H1 (cell line): ENCODE results near the gene GRIK4. TPM values are rescaled to one million over a fixed set of nuclear protein-coding genes. Genes with fewer than 3 reads are reported as not detected.

Experiments used
- CTCF ChIA-PET: fragments of 300-600 bp; sonication (Branson Sonifier 250); formaldehyde crosslinking; loops from one replicate; lab custom pipeline; 2021; ENCODE audit not compliant: partially characterized antibody; lab: Charles Lee
- POLR2A ChIA-PET: fragments of 300-600 bp; sonication (Branson Sonifier 250); formaldehyde crosslinking; loops from one replicate; lab custom pipeline; 2021; ENCODE audit warnings: inconsistent platforms; ENCODE audit not compliant: partially characterized antibody; lab: Charles Lee
- DNase-seq, 2 experiments: peaks; one replicate each; pipeline versions ENCODE4 v3.0.0 to v3.0.0-alpha.2; 2010 to 2022; ENCODE audit warnings: low spot score in 2 of 2, low read depth in 1 of 2, mixed read lengths in 1 of 2
- FAIRE-seq: peaks from 2 replicates; lab custom pipeline; 2011; peaks lifted over from hg19 to GRCh38; lab: Jason Lieb, UNC
- H2AFZ ChIP-seq: 2 replicates; pipeline ENCODE4 v1.8.1; 2012; ENCODE audit warnings: low read length, inconsistent platforms
- H2AK5ac ChIP-seq: 2 replicates; pipeline ENCODE4 v1.6.1; 2013; ENCODE audit warnings: low read depth, low read length
- H2BK120ac ChIP-seq: replicated peaks from 2 replicates; pipeline ENCODE3; 2013; ENCODE audit warnings: low read depth, low read length, inconsistent platforms
- H2BK12ac ChIP-seq: 2 replicates; pipeline ENCODE4 v1.6.1; 2013; ENCODE audit warnings: low read depth, low read length
- H2BK15ac ChIP-seq: 2 replicates; pipeline ENCODE4 v1.6.1; 2013; ENCODE audit warnings: low read length
- H2BK20ac ChIP-seq: 2 replicates; pipeline ENCODE4 v1.6.1; 2013; ENCODE audit warnings: low read length
- H2BK5ac ChIP-seq: 2 replicates; pipeline ENCODE4 v1.6.1; 2013; ENCODE audit warnings: low read depth, low read length
- H3K14ac ChIP-seq: 2 replicates; pipeline ENCODE4 v1.6.1; 2013; ENCODE audit warnings: inconsistent platforms; ENCODE audit not compliant: insufficient read length
- H3K18ac ChIP-seq: 2 replicates; pipeline ENCODE4 v1.6.1; 2013; ENCODE audit warnings: low read length; ENCODE audit errors: extremely low read depth
- H3K23ac ChIP-seq: 2 replicates; pipeline ENCODE4 v1.6.1; 2013; ENCODE audit warnings: inconsistent platforms; ENCODE audit not compliant: insufficient read length
- H3K23me2 ChIP-seq: 2 replicates; pipeline ENCODE4 v1.6.1; 2013; ENCODE audit warnings: low read depth, low read length
- H3K27ac ChIP-seq: 2 replicates; pipeline ENCODE4 v1.6.1; 2011; ENCODE audit warnings: low read depth, low read length, inconsistent platforms
- H3K27me3 ChIP-seq, 4 experiments: replicated peaks in 1 of 4; 1 replicate in 1 of 4; 2 replicates in 3 of 4; pipeline versions ENCODE4 v1.6.1 to v1.8.1; 2011 to 2013; ENCODE audit warnings: low read length in 3 of 4, mild to moderate bottlenecking in 3 of 4, inconsistent platforms in 2 of 4, mixed read lengths in 2 of 4, moderate library complexity in 1 of 4; ENCODE audit not compliant: control insufficient read depth in 3 of 4, insufficient read depth in 3 of 4; ENCODE audit errors: extremely low read depth in 1 of 4
- H3K36me3 ChIP-seq, 4 experiments: 2 replicates each; pipeline versions ENCODE4 v1.6.1 to v1.8.1; 2011 to 2013; ENCODE audit warnings: mild to moderate bottlenecking in 4 of 4, low read length in 3 of 4, moderate library complexity in 2 of 4, control low read depth in 1 of 4, inconsistent platforms in 1 of 4; ENCODE audit not compliant: insufficient read depth in 4 of 4, control insufficient read depth in 2 of 4
- H3K4ac ChIP-seq: replicated peaks from 2 replicates; pipeline ENCODE3; 2013; ENCODE audit warnings: low read length, low read depth, mixed read lengths, inconsistent platforms; ENCODE audit not compliant: insufficient read length
- H3K4me1 ChIP-seq, 4 experiments: replicated peaks in 1 of 4; 1 replicate in 1 of 4; 2 replicates in 3 of 4; pipeline versions ENCODE4 v1.6.1 to v1.8.1; 2011 to 2013; ENCODE audit warnings: low read length in 3 of 4, inconsistent platforms in 2 of 4, mixed read lengths in 1 of 4; ENCODE audit not compliant: insufficient read depth in 4 of 4, control insufficient read depth in 3 of 4
- H3K4me2 ChIP-seq, 2 experiments: 2 replicates each; pipeline versions ENCODE4 v1.6.1 to v1.8.1; 2011 to 2013; ENCODE audit warnings: low read depth in 2 of 2, low read length in 2 of 2, control low read depth in 1 of 2, inconsistent platforms in 1 of 2, mild to moderate bottlenecking in 1 of 2; ENCODE audit not compliant: insufficient read depth in 1 of 2
- H3K4me3 ChIP-seq, 4 experiments: fragments of 200-600, 300-600 bp in 1 of 4; sonication (generic), shearing (Covaris generic), sonication (Bioruptor Twin) in 1 of 4; 2 replicates each; pipeline versions ENCODE4 v1.5.1 to v1.8.1; 2011 to 2016; ENCODE audit warnings: low read length in 4 of 4, low read depth in 3 of 4, control low read depth in 2 of 4, inconsistent platforms in 2 of 4, mild to moderate bottlenecking in 2 of 4, mixed read lengths in 1 of 4, moderate library complexity in 1 of 4; ENCODE audit not compliant: insufficient read depth in 2 of 4; ENCODE audit errors: extremely low read depth in 1 of 4
- H3K56ac ChIP-seq: replicated peaks from 2 replicates; pipeline ENCODE3; 2013; ENCODE audit warnings: low read depth, mild to moderate bottlenecking, mixed read lengths, low read length, inconsistent platforms; ENCODE audit not compliant: insufficient read length
- H3K79me1 ChIP-seq: 2 replicates; pipeline ENCODE4 v1.6.1; 2013; ENCODE audit warnings: low read depth, low read length, control low read depth
- H3K79me2 ChIP-seq, 2 experiments: 2 replicates each; pipeline versions ENCODE4 v1.6.1 to v1.8.1; 2012 to 2013; ENCODE audit warnings: low read length in 2 of 2, mild to moderate bottlenecking in 2 of 2, inconsistent platforms in 1 of 2; ENCODE audit not compliant: insufficient read depth in 2 of 2, control insufficient read depth in 1 of 2
- H3K9ac ChIP-seq, 4 experiments: replicated peaks in 1 of 4; 1 replicate in 1 of 4; 2 replicates in 3 of 4; pipeline versions ENCODE4 v1.6.1 to v1.8.1; 2011 to 2013; ENCODE audit warnings: low read depth in 3 of 4, low read length in 3 of 4, control low read depth in 2 of 4, mild to moderate bottlenecking in 2 of 4, moderate library complexity in 2 of 4, inconsistent platforms in 1 of 4; ENCODE audit errors: extremely low read depth in 1 of 4
- H3K9me3 ChIP-seq, 2 experiments: 2 replicates each; pipeline versions ENCODE4 v1.6.1 to v1.8.1; 2012 to 2013; ENCODE audit warnings: mild to moderate bottlenecking in 2 of 2, moderate library complexity in 2 of 2, control low read depth in 1 of 2, inconsistent platforms in 1 of 2, low read depth in 1 of 2, low read length in 1 of 2, mixed read lengths in 1 of 2; ENCODE audit not compliant: insufficient read depth in 2 of 2
- H4K20me1 ChIP-seq, 2 experiments: replicated peaks in 1 of 2; 2 replicates each; pipeline versions ENCODE3 to v1.8.1; 2011 to 2013; ENCODE audit warnings: inconsistent platforms in 2 of 2, low read length in 2 of 2, mild to moderate bottlenecking in 1 of 2; ENCODE audit not compliant: insufficient read depth in 2 of 2, control insufficient read depth in 1 of 2
- H4K5ac ChIP-seq: 2 replicates; pipeline ENCODE4 v1.6.1; 2013; ENCODE audit warnings: low read length, low read depth, mixed read lengths, inconsistent platforms; ENCODE audit not compliant: insufficient read length
- H4K8ac ChIP-seq: 2 replicates; pipeline ENCODE4 v1.8.0; 2013; ENCODE audit warnings: mild to moderate bottlenecking, moderate library complexity, low read length, inconsistent platforms; ENCODE audit not compliant: insufficient read depth; ENCODE audit errors: extremely low read depth
- H4K91ac ChIP-seq: replicated peaks from 2 replicates; pipeline ENCODE3; 2013; ENCODE audit warnings: low read length, mixed read lengths, inconsistent platforms; ENCODE audit not compliant: insufficient read length
- POLR2AphosphoS5 ChIP-seq: IDR thresholded peaks from 2 replicates; pipeline ENCODE4 v1.6.1; 2011; ENCODE audit warnings: low read depth, low read length
- SIN3A ChIP-seq, 2 experiments: IDR thresholded peaks in 1 of 2; conservative IDR thresholded peaks in 1 of 2; 2 replicates each; pipeline ENCODE4 v1.6.1; 2011 to 2012; ENCODE audit warnings: low read length in 2 of 2, improper control_type of control experiment in 1 of 2, low read depth in 1 of 2, mild to moderate bottlenecking in 1 of 2
- WGBS, 2 experiments: shearing (Covaris generic) in 1 of 2; methylation state at CpG; one replicate each; pipeline versions ENCODE4 v1.1.6 to v1.1.7; 2013 to 2015; ENCODE audit warnings: low lambda C conversion rate in 2 of 2, mixed read lengths in 2 of 2, inconsistent platforms in 1 of 2, low coverage in 1 of 2, missing lambda C conversion rate in 1 of 2; ENCODE audit not compliant: insufficient replicate concordance in 2 of 2, insufficient coverage in 1 of 2, insufficient read length in 1 of 2; ENCODE audit errors: extremely low coverage in 1 of 2, missing lambda C conversion rate in 1 of 2; 5-methylcytosine and 5-hydroxymethylcytosine counted together
- polyA plus RNA-seq, 7 experiments: library from polyadenylated mRNA; depleted of rRNA in 3 of 7; stranded (reverse) in 5 of 7; unstranded in 2 of 7; fragments of >200 nt in 5 of 7; fragments of 200-250 nt in 2 of 7; gene quantifications; 1 replicate in 5 of 7; 2 replicates in 1 of 7; 4 replicates in 1 of 7; pipeline versions ENCODE4 v1.2.1 to v1.2.3, GENCODE V29; 2011 to 2013; ENCODE audit warnings: missing spikeins in 2 of 7, mixed read lengths in 2 of 7
- total RNA-seq: library from RNA; stranded (reverse); fragmentation: NEBNext Ultra II Directional; extraction: Animal tissue kit (Norgen Biotek cat#: 25700); gene quantifications from 2 replicates; pipeline ENCODE4 v1.2.1, GENCODE V29; 2021

Gene GRIK4
- total and polyA plus RNA-seq, 2 of the 8 experiments (the other 6 are each of a cell fraction or from before 2014, with no cell fraction given): 1.2 to 2.9 TPM

DNA sequence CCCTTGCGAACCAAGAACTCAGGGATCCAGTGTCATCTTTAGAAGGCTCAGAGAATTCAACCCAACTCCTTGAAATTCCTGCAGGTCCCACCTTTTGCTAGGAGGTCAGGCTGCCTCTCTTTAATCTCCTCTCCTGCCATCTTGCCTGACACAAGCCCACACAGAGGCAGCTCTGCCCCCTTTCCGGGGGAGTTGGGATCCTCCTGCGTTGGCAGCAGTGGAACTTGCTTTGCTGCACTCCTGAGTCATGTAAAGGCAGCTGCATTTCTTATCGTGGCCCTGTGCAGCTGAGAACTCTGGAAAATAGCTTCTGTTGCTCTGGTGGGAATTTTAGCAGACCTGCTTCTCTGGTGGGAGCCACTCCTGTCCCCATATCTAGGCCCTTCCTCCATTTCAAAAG, 370.0 kb downstream of the GRIK4 start:
- H2BK120ac ChIP-seq: no peak overlapping the region
- 92% methylated on average over 4 of the region's 4 CpGs; no CpG with 5 or more reads in 1 of the 2 experiments for WGBS, 2 experiments
- no peak overlapping the region for H2AK5ac ChIP-seq
- no peaks in the 10 kb centered on the region for H3K36me3 ChIP-seq
- no peak overlapping the region for H3K56ac ChIP-seq
- no peaks in the 10 kb centered on the region for H3K23me2 ChIP-seq
- no peak for FAIRE-seq
- H3K79me1 ChIP-seq: no peaks in the 10 kb centered on the region
- no peak overlapping the region for H3K23ac ChIP-seq
- H3K18ac ChIP-seq: no peak overlapping the region
- H4K91ac ChIP-seq: no peak overlapping the region
- no peaks in the 10 kb centered on the region for H3K27me3 ChIP-seq
- H4K5ac ChIP-seq: no peak overlapping the region
- H3K9me3 ChIP-seq: no peaks in the 10 kb centered on the region
- H2BK5ac ChIP-seq: no peak overlapping the region
- peaks cover 0 to 3% (median under 1%) of the 10 kb centered on the region in 4 experiments; a peak in 2 of 7 replicates for H3K4me1 ChIP-seq
- H3K4me2 ChIP-seq: no peak overlapping the region
- H2BK20ac ChIP-seq: no peak overlapping the region
- no peak overlapping the region for H2BK15ac ChIP-seq
- H3K14ac ChIP-seq: no peak overlapping the region
- no peak overlapping the region for H3K4ac ChIP-seq
- H4K20me1 ChIP-seq: no peaks in the 10 kb centered on the region
- no peak overlapping the region for H4K8ac ChIP-seq
- H3K4me3 ChIP-seq: no peak overlapping the region
- no peaks in the 10 kb centered on the region for H3K79me2 ChIP-seq
- no peak overlapping the region for H2AFZ ChIP-seq
- no peak overlapping the region for H3K27ac ChIP-seq
- POLR2A ChIA-PET: interaction anchor here (0.7 kb wide), 1 partner anchor 23 kb away, joined by 3 read pairs; no protein-coding TSS in a partner anchor
- no peak for DNase-seq
- no peak overlapping the region for H3K9ac ChIP-seq
- no peak overlapping the region for H2BK12ac ChIP-seq
- CTCF ChIA-PET: interaction anchor here (1.0 to 2.8 kb wide), 6 partner anchors 31 to 184 kb away, joined by 3 to 6 read pairs (median 4); no protein-coding TSS in a partner anchor
- TF ChIP-seq SIN3A (conservative IDR thresholded peaks at IDR 0.05 in 1 of 2, IDR thresholded peaks at IDR 0.05 in 1 of 2; ENCODE audit: low read depth in 1 of 2, low read length in 2 of 2): no peak
- no peak for TF ChIP-seq POLR2AphosphoS5
